Measurements from ENCODE around the gene STEAP1.

The STEAP1 gene

GRCh38 chr7:90188281-90188680 lies 34.0 kb downstream of the STEAP1 start:
- no peaks in the 10 kb centered on the region for H3K27me3 ChIP-seq (ENCODE audit: control insufficient read depth, insufficient read depth, low read length)
- H3K4me3 ChIP-seq (ENCODE audit: low read length), result no peak overlapping the region
- no peak for DNase-seq (ENCODE audit: low read depth, low spot score)
- no peaks in the 10 kb centered on the region for H3K36me3 ChIP-seq (ENCODE audit: control insufficient read depth, insufficient read depth, low read length)
- no peak overlapping the region for H3K27ac ChIP-seq (ENCODE audit: low read length)
- H3K9me3 ChIP-seq (ENCODE audit: control insufficient read depth, insufficient read depth, low read length), result peaks cover 1% of the 10 kb centered on the region; the same call in 1 of the 2 replicates
- no peaks in the 10 kb centered on the region for H3K4me1 ChIP-seq (ENCODE audit: control insufficient read depth, insufficient read depth, low read length)
- WGBS (ENCODE audit: insufficient coverage, insufficient read length), result no CpG with 5 or more reads among the region's 2 CpGs

- Histone ChIP-seq H3K36me3 (ENCODE audit: control insufficient read depth, insufficient read depth, low read length) (no peaks in the 10 kb centered on the region), H3K4me3 (ENCODE audit: low read length) (no peak overlapping the region), H3K9me3 (ENCODE audit: control insufficient read depth, insufficient read depth, low read length) (peaks cover 1% of the 10 kb centered on the region; the same call in 1 of the 2 replicates), H3K4me1 (ENCODE audit: control insufficient read depth, insufficient read depth, low read length) (no peaks in the 10 kb centered on the region), H3K27me3 (ENCODE audit: control insufficient read depth, insufficient read depth, low read length) (no peaks in the 10 kb centered on the region), H3K27ac (ENCODE audit: low read length) (no peak overlapping the region)
- no peak for DNase-seq (ENCODE audit: low read depth, low spot score)
Observed at GRCh38 chr7:90190995-90191394, 36.7 kb downstream of the STEAP1 start.

GRCh38 chr7:90191648-90192047 lies 37.4 kb downstream of the STEAP1 start:
- Histone ChIP-seq H3K4me1 (ENCODE audit: control insufficient read depth, insufficient read depth, low read length) (no peaks in the 10 kb centered on the region), H3K36me3 (ENCODE audit: control insufficient read depth, insufficient read depth, low read length) (no peaks in the 10 kb centered on the region), H3K27ac (ENCODE audit: low read length) (no peak overlapping the region), H3K9me3 (ENCODE audit: control insufficient read depth, insufficient read depth, low read length) (peaks cover 1% of the 10 kb centered on the region; the same call in 1 of the 2 replicates), H3K27me3 (ENCODE audit: control insufficient read depth, insufficient read depth, low read length) (no peaks in the 10 kb centered on the region), H3K4me3 (ENCODE audit: low read length) (no peak overlapping the region)
- no peak for DNase-seq (ENCODE audit: low read depth, low spot score)
- no CpG with 5 or more reads among the region's 1 CpG for WGBS (ENCODE audit: insufficient coverage, insufficient read length)

DNA sequence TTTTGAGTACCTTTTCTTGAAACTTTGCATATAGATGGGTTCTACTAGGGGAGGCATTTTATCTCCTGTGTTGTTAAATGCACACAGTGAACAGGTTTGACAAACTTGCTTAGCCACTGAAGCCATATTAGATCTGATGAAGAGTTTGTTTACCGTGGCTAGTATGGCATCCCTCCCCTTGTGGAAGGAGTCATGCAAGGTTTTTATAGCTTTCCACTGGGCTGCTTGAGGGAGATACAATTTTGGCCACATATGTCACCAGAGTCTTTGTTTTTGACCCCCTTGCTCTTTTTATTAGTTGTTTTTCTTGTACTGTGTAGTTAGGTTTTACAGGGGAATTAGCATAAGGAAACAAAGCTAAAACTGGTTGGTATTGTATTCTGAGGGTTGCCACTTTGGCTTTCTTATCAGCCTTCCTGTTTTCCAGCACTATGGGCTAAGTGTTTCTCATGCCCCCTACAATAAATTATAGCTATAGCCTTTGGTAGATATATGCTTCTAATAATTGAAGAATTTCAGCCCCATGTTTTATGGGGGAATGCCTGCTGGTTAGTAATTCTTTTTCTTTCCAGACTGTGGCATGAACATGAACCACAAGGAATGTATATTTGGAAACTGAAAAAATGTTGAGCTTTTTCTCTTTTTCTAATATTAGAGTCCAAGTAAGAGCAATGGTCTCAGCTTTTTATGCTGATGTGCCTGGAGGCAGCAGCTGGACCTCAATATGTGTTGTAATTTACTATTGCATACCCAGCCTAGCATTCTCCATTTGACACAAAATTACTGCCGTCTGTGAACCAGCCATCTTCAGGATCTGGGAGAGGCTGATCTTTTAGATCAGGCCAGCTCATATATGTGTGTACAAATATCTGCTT lies 38.8 kb downstream of the STEAP1 start:
- Histone ChIP-seq H3K27ac (ENCODE audit: low read length) (no peak overlapping the region), H3K9me3 (ENCODE audit: control insufficient read depth, insufficient read depth, low read length) (peaks cover 1% of the 10 kb centered on the region; the same call in 1 of the 2 replicates), H3K4me3 (ENCODE audit: low read length) (no peak overlapping the region), H3K27me3 (ENCODE audit: control insufficient read depth, insufficient read depth, low read length) (no peaks in the 10 kb centered on the region), H3K36me3 (ENCODE audit: control insufficient read depth, insufficient read depth, low read length) (no peaks in the 10 kb centered on the region), H3K4me1 (ENCODE audit: control insufficient read depth, insufficient read depth, low read length) (no peaks in the 10 kb centered on the region)
- DNase-seq (ENCODE audit: low read depth, low spot score), result no peak
- whole genome bisulfite sequencing (ENCODE audit: insufficient coverage, insufficient read length), result no CpG with 5 or more reads among the region's 2 CpGs

DNA sequence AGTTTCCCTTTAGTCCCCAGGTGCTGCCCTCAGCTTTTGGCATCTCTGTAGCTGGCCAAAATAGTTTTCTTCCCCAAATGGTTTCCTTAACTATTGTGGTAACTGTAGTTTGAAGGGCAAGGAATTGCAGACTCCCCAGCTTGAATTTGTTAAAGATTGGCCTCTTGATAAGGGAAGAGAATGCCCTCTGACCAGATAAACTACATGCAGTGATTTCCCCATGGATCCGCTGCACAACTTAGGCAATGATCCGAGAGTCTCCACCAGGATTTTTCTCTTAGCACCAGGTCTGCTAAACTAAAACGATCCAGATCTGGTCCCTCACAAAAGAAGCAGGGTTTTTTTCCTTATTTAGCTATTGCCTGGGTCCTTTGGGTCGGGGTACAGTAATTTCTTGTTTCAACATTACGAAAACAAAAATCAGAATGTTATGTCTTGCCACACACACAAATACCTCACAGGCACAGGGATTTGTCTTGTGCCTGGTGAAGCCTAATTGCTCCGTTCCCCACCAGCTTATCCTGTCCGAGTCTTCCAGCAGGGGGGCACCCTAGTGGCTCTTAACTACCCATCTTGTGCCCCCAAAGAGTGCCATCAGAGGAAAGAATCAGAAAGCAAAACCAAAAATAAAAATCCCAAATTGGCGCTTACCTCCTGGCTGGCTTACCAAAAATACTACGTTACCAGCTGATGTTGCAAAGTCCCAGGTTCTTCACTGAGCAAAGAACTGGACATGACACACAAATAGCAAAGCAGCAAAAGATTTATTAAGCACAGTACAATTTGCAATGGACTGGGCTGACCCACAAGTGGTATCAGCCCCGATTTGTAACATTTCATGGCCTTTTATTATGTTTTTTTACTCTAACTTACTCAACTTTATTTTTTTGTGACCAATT lies 40.9 kb downstream of the STEAP1 start:
- Histone ChIP-seq H3K4me1 (ENCODE audit: control insufficient read depth, insufficient read depth, low read length) (no peaks in the 10 kb centered on the region), H3K9me3 (ENCODE audit: control insufficient read depth, insufficient read depth, low read length) (peaks cover 1% of the 10 kb centered on the region; the same call in 1 of the 2 replicates), H3K27me3 (ENCODE audit: control insufficient read depth, insufficient read depth, low read length) (no peaks in the 10 kb centered on the region), H3K4me3 (ENCODE audit: low read length) (no peak overlapping the region), H3K36me3 (ENCODE audit: control insufficient read depth, insufficient read depth, low read length) (no peaks in the 10 kb centered on the region), H3K27ac (ENCODE audit: low read length) (no peak overlapping the region)
- WGBS (ENCODE audit: insufficient coverage, insufficient read length), result no CpG with 5 or more reads among the region's 10 CpGs
- DNase-seq (ENCODE audit: low read depth, low spot score), result no peak

DNA sequence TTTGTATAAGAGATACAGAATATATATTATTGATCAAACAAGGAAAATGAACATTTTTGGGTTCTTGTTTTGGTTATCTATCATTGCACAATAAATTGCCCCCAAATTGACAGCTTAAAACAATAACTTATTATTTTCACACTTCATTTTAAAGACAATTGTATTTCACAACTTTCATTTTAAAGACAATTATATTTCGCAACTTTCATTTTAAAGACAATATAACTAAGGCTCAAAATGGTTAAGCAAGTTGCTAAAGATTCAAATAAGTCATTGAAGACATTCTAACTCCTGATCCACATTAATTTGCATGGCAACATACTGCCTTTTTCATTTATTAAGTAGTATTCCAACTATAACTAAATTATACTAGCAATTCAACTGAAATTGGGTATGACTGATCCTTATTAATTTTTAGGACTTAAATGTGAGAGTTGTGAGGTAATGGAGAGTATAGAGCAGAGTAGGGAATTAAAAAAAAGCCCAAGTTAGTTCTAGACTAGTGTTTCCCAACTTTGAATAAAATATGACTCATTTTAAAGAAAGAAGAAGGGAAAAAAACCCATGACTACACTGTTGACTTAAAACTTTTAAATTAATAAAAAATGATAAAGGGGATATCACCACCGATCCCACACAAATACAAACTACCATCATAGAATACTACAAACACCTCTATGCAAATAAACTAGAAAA lies 47.4 kb downstream of the STEAP1 start:
- Histone ChIP-seq H3K9me3 (ENCODE audit: control insufficient read depth, insufficient read depth, low read length) (no peaks in the 10 kb centered on the region), H3K27ac (ENCODE audit: low read length) (no peak overlapping the region), H3K4me3 (ENCODE audit: low read length) (no peak overlapping the region), H3K36me3 (ENCODE audit: control insufficient read depth, insufficient read depth, low read length) (no peaks in the 10 kb centered on the region), H3K4me1 (ENCODE audit: control insufficient read depth, insufficient read depth, low read length) (no peaks in the 10 kb centered on the region), H3K27me3 (ENCODE audit: control insufficient read depth, insufficient read depth, low read length) (no peaks in the 10 kb centered on the region)
- 100% methylated on average over 1 of the region's 2 CpGs for WGBS (ENCODE audit: insufficient coverage, insufficient read length)
- DNase-seq (ENCODE audit: low read depth, low spot score), result no peak

- WGBS (ENCODE audit: insufficient coverage, insufficient read length), result no CpG with 5 or more reads among the region's 1 CpG
- Histone ChIP-seq H3K9me3 (ENCODE audit: control insufficient read depth, insufficient read depth, low read length) (no peaks in the 10 kb centered on the region), H3K4me3 (ENCODE audit: low read length) (no peak overlapping the region), H3K36me3 (ENCODE audit: control insufficient read depth, insufficient read depth, low read length) (no peaks in the 10 kb centered on the region), H3K27me3 (ENCODE audit: control insufficient read depth, insufficient read depth, low read length) (no peaks in the 10 kb centered on the region), H3K27ac (ENCODE audit: low read length) (no peak overlapping the region), H3K4me1 (ENCODE audit: control insufficient read depth, insufficient read depth, low read length) (no peaks in the 10 kb centered on the region)
- DNase-seq (ENCODE audit: low read depth, low spot score), result no peak
Observed at GRCh38 chr7:90207956-90208355, 53.7 kb downstream of the STEAP1 start.

- no CpG with 5 or more reads among the region's 1 CpG for WGBS (ENCODE audit: insufficient coverage, insufficient read length)
- Histone ChIP-seq H3K27me3 (ENCODE audit: control insufficient read depth, insufficient read depth, low read length) (no peaks in the 10 kb centered on the region), H3K4me3 (ENCODE audit: low read length) (no peak overlapping the region), H3K36me3 (ENCODE audit: control insufficient read depth, insufficient read depth, low read length) (no peaks in the 10 kb centered on the region), H3K9me3 (ENCODE audit: control insufficient read depth, insufficient read depth, low read length) (no peaks in the 10 kb centered on the region), H3K27ac (ENCODE audit: low read length) (no peak overlapping the region), H3K4me1 (ENCODE audit: control insufficient read depth, insufficient read depth, low read length) (0 out of 2 replicates have a peak, but pooled peaks cover 1% of the 10 kb centered on the region)
- no peak for DNase-seq (ENCODE audit: low read depth, low spot score)
Observed at GRCh38 chr7:90209776-90210175, 55.5 kb downstream of the STEAP1 start.

GRCh38 chr7:90210475-90210874 lies 56.2 kb downstream of the STEAP1 start:
- H3K27me3 ChIP-seq (ENCODE audit: control insufficient read depth, insufficient read depth, low read length), result no peaks in the 10 kb centered on the region
- WGBS (ENCODE audit: insufficient coverage, insufficient read length), result no CpG with 5 or more reads among the region's 5 CpGs
- H3K4me3 ChIP-seq (ENCODE audit: low read length), result no peak overlapping the region
- H3K36me3 ChIP-seq (ENCODE audit: control insufficient read depth, insufficient read depth, low read length), result no peaks in the 10 kb centered on the region
- H3K9me3 ChIP-seq (ENCODE audit: control insufficient read depth, insufficient read depth, low read length), result no peaks in the 10 kb centered on the region
- 0 out of 2 replicates have a peak, but pooled peaks cover 3% of the 10 kb centered on the region for H3K4me1 ChIP-seq (ENCODE audit: control insufficient read depth, insufficient read depth, low read length)
- no peak for DNase-seq (ENCODE audit: low read depth, low spot score)
- H3K27ac ChIP-seq (ENCODE audit: low read length), result no peak overlapping the region

DNA sequence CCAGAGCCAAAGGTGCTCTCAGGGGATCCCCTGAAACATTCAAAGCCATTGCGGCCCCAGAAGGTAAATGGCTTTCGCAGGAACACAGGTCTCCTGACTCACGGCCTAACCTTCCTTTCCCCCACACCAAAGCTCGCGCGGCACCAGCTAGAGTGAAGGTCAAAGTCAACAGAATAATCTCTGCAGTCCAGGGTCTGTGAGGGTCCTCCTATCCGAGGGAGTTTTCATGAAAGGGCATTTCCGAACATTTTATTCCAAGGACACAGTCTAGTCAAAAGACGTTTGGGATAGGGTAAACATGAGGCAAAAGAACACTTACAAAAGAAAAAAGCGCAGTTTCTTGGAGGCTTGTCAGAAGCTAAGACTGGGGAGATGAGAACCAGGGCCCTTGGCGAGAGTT lies 56.7 kb downstream of the STEAP1 start:
- Histone ChIP-seq H3K4me1 (ENCODE audit: control insufficient read depth, insufficient read depth, low read length) (peaks cover 4% of the 10 kb centered on the region; the same call in 1 of the 2 replicates), H3K27ac (ENCODE audit: low read length) (no peak overlapping the region), H3K36me3 (ENCODE audit: control insufficient read depth, insufficient read depth, low read length) (no peaks in the 10 kb centered on the region), H3K4me3 (ENCODE audit: low read length) (peak overlapping the region; percentile 92; the same call in 1 of the 2 replicates), H3K9me3 (ENCODE audit: control insufficient read depth, insufficient read depth, low read length) (no peaks in the 10 kb centered on the region), H3K27me3 (ENCODE audit: control insufficient read depth, insufficient read depth, low read length) (no peaks in the 10 kb centered on the region)
- WGBS (ENCODE audit: insufficient coverage, insufficient read length), result no CpG with 5 or more reads among the region's 11 CpGs
- DNase-seq (ENCODE audit: low read depth, low spot score), result no peak
